DND-41 (cell line): ENCODE data around the gene TIGD3.
A peak's percentile ranks its signal among the peaks of the same experiment; 100 is the strongest.

Experiments used
- ATAC-seq: fragments of 200-7000 bp; cut with Tn5 transposase; 3 replicates; pipeline ENCODE4 v1.9.1; 2021; ENCODE audit warnings: low read depth; ENCODE audit not compliant: insufficient read depth
- DNase-seq: peaks from one replicate; pipeline ENCODE4 v3.0.0-alpha.2; 2020
- H2AFZ ChIP-seq: 2 replicates; pipeline ENCODE4 v1.6.0; 2012; ENCODE audit warnings: low read depth, low read length
- H3K27ac ChIP-seq: 2 replicates; pipeline ENCODE4 v1.5.1; 2012; ENCODE audit warnings: low read length, inconsistent platforms
- H3K27me3 ChIP-seq: fragments of 200-600 bp; sonication (generic); 2 replicates; pipeline ENCODE4 v1.6.0; 2012; ENCODE audit warnings: low read length, mild to moderate bottlenecking, inconsistent platforms; ENCODE audit not compliant: insufficient read depth, poor library complexity
- H3K36me3 ChIP-seq: 2 replicates; pipeline ENCODE4 v1.5.1; 2012; ENCODE audit warnings: low read length, inconsistent platforms; ENCODE audit not compliant: insufficient read depth
- H3K4me1 ChIP-seq: 2 replicates; pipeline ENCODE4 v1.5.1; 2012; ENCODE audit warnings: mild to moderate bottlenecking, low read length; ENCODE audit not compliant: insufficient read depth
- H3K4me2 ChIP-seq: 2 replicates; pipeline ENCODE4 v1.6.0; 2012; ENCODE audit warnings: mild to moderate bottlenecking, moderate library complexity, low read length, inconsistent platforms; ENCODE audit not compliant: insufficient read depth
- H3K4me3 ChIP-seq, 2 experiments: fragments of 200-600 bp in 1 of 2; shearing (Covaris generic) in 1 of 2; 2 replicates each; pipeline ENCODE4 v1.5.1; 2012 to 2016; ENCODE audit warnings: inconsistent platforms in 2 of 2, low read length in 2 of 2, mild to moderate bottlenecking in 2 of 2, low read depth in 1 of 2, moderate library complexity in 1 of 2
- H3K79me2 ChIP-seq: 2 replicates; pipeline ENCODE4 v1.6.0; 2012; ENCODE audit warnings: low read length, inconsistent platforms; ENCODE audit not compliant: insufficient read depth
- H3K9ac ChIP-seq: 2 replicates; pipeline ENCODE4 v1.6.0; 2012; ENCODE audit warnings: low read depth, mild to moderate bottlenecking, inconsistent platforms, low read length, moderate library complexity
- H3K9me3 ChIP-seq: 2 replicates; pipeline ENCODE4 v1.5.1; 2012; ENCODE audit warnings: low read length, moderate library complexity, mild to moderate bottlenecking, inconsistent platforms; ENCODE audit not compliant: insufficient read depth, severe bottlenecking
- H4K20me1 ChIP-seq: 2 replicates; pipeline ENCODE4 v1.6.0; 2012; ENCODE audit warnings: low read length; ENCODE audit not compliant: insufficient read depth
- CTCF ChIP-seq: IDR thresholded peaks from 2 replicates; pipeline ENCODE4 v1.5.1; 2012; ENCODE audit warnings: borderline replicate concordance, low read length, moderate library complexity, mild to moderate bottlenecking; ENCODE audit not compliant: poor library complexity, severe bottlenecking; ENCODE audit errors: extremely low read depth
- EZH2 ChIP-seq: IDR thresholded peaks from 3 replicates; pipeline ENCODE4 v1.6.1; 2012; ENCODE audit warnings: borderline replicate concordance, low read depth, mild to moderate bottlenecking, moderate library complexity, low read length, inconsistent platforms; ENCODE audit not compliant: severe bottlenecking

The TIGD3 gene

GRCh38 chr11:65352783-65353182 lies 1.8 kb upstream of the TIGD3 start:
- ATAC-seq, result no peak
- peak; percentile 46 for TF ChIP-seq CTCF
- TF ChIP-seq EZH2, result no peak

GRCh38 chr11:65353376-65353775 lies 1.2 kb upstream of the TIGD3 start:
- no peaks in the 10 kb centered on the region for H3K9me3 ChIP-seq
- 0 out of 2 replicates have a peak, but pooled peaks cover 4% of the 10 kb centered on the region for H4K20me1 ChIP-seq
- H3K4me1 ChIP-seq, result peaks cover 21% of the 10 kb centered on the region
- no peak overlapping the region for H3K4me2 ChIP-seq
- H3K27ac ChIP-seq, result no peak overlapping the region
- no peaks in the 10 kb centered on the region for H3K79me2 ChIP-seq
- H3K9ac ChIP-seq, result no peak overlapping the region
- DNase-seq (no peak), ATAC-seq (no peak)
- no peaks in the 10 kb centered on the region for H3K27me3 ChIP-seq
- H3K36me3 ChIP-seq, result peaks cover 37% of the 10 kb centered on the region
- no peak overlapping the region for H3K4me3 ChIP-seq
- H2AFZ ChIP-seq, result no peak overlapping the region
- no peak for TF ChIP-seq EZH2
- no peak for TF ChIP-seq CTCF

More at GRCh38 chr11:65352783-65353182, 1.8 kb upstream of the TIGD3 start:
- no peaks in the 10 kb centered on the region for H3K27me3 ChIP-seq
- DNase-seq, result no peak
- H3K79me2 ChIP-seq, result no peaks in the 10 kb centered on the region
- H4K20me1 ChIP-seq, result no peaks in the 10 kb centered on the region
- no peak overlapping the region for H3K27ac ChIP-seq
- H3K4me1 ChIP-seq, result peaks cover 21% of the 10 kb centered on the region
- no peak overlapping the region for H3K4me3 ChIP-seq
- H3K9ac ChIP-seq, result no peak overlapping the region
- no peak overlapping the region for H3K4me2 ChIP-seq
- no peaks in the 10 kb centered on the region for H3K9me3 ChIP-seq
- peaks cover 43% of the 10 kb centered on the region for H3K36me3 ChIP-seq
- no peak overlapping the region for H2AFZ ChIP-seq

- Histone ChIP-seq H3K4me3 (peak overlapping the region; percentile 20 to 66; a peak in 3 of 4 replicates), H3K27ac (peak overlapping the region; percentile 68), H3K9ac (peak overlapping the region; percentile 75), H3K79me2 (no peaks in the 10 kb centered on the region), H2AFZ (peak overlapping the region; percentile 91), H3K9me3 (no peaks in the 10 kb centered on the region), H3K4me2 (peak overlapping the region; percentile 98), H3K4me1 (peaks cover 21% of the 10 kb centered on the region), H3K36me3 (peaks cover 32% of the 10 kb centered on the region), H4K20me1 (0 out of 2 replicates have a peak, but pooled peaks cover 4% of the 10 kb centered on the region), H3K27me3 (no peaks in the 10 kb centered on the region)
- no peak for ATAC-seq
- TF ChIP-seq CTCF, result no peak
- no peak for DNase-seq
Measured at GRCh38 chr11:65353900-65354264, 669 bp upstream of the TIGD3 start.
